ENCODE data around the gene C19orf53. TPM values are rescaled to one million over a fixed set of nuclear protein-coding genes. Genes with fewer than 3 reads are reported as not detected.
"Not testable (repeated sequence)": the region's sequence is repeated elsewhere in the genome, so short reads cannot be mapped to it uniquely, and the experiment has no call there.

Gene C19orf53
- total RNA-seq, 1 donor from 2014 or later = 143 TPM

DNA sequence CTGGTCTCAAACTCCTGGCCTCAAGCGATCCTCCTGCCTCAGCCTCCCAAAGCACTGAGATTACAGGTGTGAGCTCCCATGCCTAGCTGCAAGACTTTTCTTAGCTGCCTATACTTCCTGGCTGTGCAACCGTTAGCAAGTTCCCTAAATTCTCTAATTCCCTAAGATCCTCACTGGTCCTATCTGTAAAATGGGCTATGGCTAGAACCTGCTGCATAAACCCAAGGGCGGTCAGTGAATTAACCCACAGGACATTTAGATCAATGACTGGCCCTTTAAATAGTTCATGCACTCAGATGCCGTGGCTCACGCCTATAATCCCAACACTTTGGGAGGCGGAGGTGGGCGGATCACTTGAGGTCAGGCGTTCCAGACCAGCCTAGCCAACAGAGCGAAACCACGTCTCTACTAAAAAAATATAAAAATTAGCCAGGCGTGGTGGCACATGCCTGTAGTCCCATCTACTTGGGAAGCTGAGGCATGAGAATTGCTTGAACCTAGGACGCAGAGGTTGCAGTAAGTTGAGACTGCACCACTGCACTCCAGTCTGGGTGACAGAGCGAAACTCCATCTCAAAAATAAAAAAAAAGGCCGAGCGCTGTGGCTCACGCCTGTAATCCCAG lies 4.1 kb upstream of the C19orf53 start:
- no peaks in the 10 kb centered on the region for H3K9me3 Mint-ChIP-seq
- intact Hi-C loops (cut with micrococcal nuclease) = loop anchor here (10.0 kb wide), 2 partner anchors 175 to 305 kb away; partner anchors contain the start of gene MISP3

GRCh38 chr19:13778398-13778797 lies 4.1 kb downstream of the C19orf53 start:
- peaks cover 28% of the 10 kb centered on the region for H3K4me1 Mint-ChIP-seq
- no peak overlapping the region for H3K27ac Mint-ChIP-seq
- H3K4me3 Mint-ChIP-seq = no peak overlapping the region
- no peaks in the 10 kb centered on the region for H3K27me3 Mint-ChIP-seq
- peaks cover 40% of the 10 kb centered on the region for H3K36me3 Mint-ChIP-seq (ENCODE audit: low read depth)
- H3K9me3 Mint-ChIP-seq = no peaks in the 10 kb centered on the region
- no peak for DNase-seq
- intact Hi-C loops (cut with micrococcal nuclease) = loop anchor here (10.0 kb wide), 2 partner anchors 184 to 296 kb away; partner anchors contain the start of gene MISP3

More for the DNA sequence above, 4.1 kb upstream of the C19orf53 start:
- H3K4me1 Mint-ChIP-seq = peaks cover 20% of the 10 kb centered on the region
- H3K27ac Mint-ChIP-seq = no peak overlapping the region
- peaks cover 32% of the 10 kb centered on the region for H3K36me3 Mint-ChIP-seq (ENCODE audit: low read depth)
- H3K27me3 Mint-ChIP-seq = no peaks in the 10 kb centered on the region
- H3K4me3 Mint-ChIP-seq = no peak overlapping the region
- no peak for DNase-seq

- Mint-ChIP-seq H3K4me3 (no peak overlapping the region), H3K9me3 (no peaks in the 10 kb centered on the region), H3K4me1 (peaks cover 28% of the 10 kb centered on the region), H3K27ac (no peak overlapping the region), H3K27me3 (no peaks in the 10 kb centered on the region), H3K36me3 (ENCODE audit: low read depth) (peaks cover 40% of the 10 kb centered on the region)
- intact Hi-C loops (cut with micrococcal nuclease) = loop anchor here (10.0 kb wide), 2 partner anchors 184 to 296 kb away; partner anchors contain the start of gene MISP3
- no peak for DNase-seq
Measured at GRCh38 chr19:13778847-13779246, 4.6 kb downstream of the C19orf53 start.

DNA sequence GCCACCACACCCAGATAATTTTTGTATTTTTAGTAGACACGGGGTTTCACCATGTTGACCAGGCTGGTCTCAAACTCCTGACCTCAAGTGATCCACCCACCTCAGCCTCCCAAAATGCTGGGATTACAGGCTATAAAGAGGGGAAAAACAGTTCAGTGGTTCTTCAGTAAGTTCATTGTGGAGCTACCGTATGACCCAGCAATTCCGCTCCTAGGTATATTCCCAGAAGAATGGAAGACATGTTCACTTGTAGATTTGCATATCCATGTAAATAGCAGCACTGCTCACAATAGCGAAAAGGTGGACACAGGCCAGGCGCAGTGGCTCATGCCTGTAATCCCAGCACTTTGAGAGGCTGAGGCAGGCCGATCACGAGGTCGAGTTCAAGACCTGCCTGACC lies 5.5 kb downstream of the C19orf53 start:
- Mint-ChIP-seq H3K4me1 (peaks cover 25% of the 10 kb centered on the region), H3K36me3 (ENCODE audit: low read depth) (peaks cover 34% of the 10 kb centered on the region)
- DNase-seq, H3K9me3 Mint-ChIP-seq, H3K27me3 Mint-ChIP-seq, H3K4me3 Mint-ChIP-seq, H3K27ac Mint-ChIP-seq: not testable (repeated sequence)
- intact Hi-C loops (cut with micrococcal nuclease) = loop anchor here (10.0 kb wide), 2 partner anchors 185 to 295 kb away; partner anchors contain the start of gene MISP3

DNA sequence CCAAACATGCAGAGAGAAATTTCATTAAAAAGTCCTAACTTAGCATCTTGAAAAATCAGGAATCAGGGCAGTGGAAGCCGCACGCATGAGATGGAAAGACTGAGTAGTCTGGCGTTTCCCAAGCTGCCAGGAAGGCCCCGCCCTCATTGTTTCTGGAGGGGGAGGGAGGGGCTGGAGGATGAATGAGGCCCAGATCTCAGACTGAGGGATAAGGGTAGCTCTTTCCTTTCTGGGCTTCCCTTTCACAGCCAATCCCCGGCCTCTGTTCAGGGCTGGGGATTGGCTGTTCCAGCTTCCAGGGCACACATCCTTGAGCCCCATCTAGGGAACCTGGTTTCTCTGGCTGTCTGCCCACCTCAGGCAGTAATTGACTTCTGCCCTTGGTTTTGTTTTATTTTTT lies 7.3 kb downstream of the C19orf53 start:
- intact Hi-C loops (cut with micrococcal nuclease) = no loop called here
- H3K4me3 Mint-ChIP-seq = no peak overlapping the region
- H3K27me3 Mint-ChIP-seq = no peaks in the 10 kb centered on the region
- peaks cover 25% of the 10 kb centered on the region for H3K36me3 Mint-ChIP-seq (ENCODE audit: low read depth)
- no peaks in the 10 kb centered on the region for H3K9me3 Mint-ChIP-seq
- peaks cover 17% of the 10 kb centered on the region for H3K4me1 Mint-ChIP-seq
- no peak for DNase-seq
- H3K27ac Mint-ChIP-seq = no peak overlapping the region

DNA sequence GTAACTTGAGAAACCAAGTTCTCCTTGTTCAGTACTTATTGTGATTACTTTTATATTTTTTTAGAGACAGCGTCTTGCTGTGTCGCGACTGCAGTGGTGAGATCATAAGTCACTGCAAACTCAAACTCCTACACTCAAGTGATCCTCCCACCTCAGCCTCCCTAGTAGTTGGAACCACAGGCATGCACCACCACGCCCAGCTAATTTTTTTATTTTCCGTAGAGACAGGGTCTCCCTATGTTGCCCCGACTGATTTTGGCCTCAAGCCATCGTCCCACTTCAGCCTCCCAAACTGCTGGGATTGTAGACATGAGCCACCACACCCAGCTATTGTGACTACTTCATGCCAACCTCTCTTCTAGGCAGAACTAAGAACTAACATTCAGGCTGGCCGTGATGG lies 8.3 kb downstream of the C19orf53 start:
- Mint-ChIP-seq H3K4me1 (peaks cover 15% of the 10 kb centered on the region), H3K9me3 (no peaks in the 10 kb centered on the region), H3K27me3 (no peaks in the 10 kb centered on the region), H3K27ac (no peak overlapping the region), H3K4me3 (no peak overlapping the region), H3K36me3 (ENCODE audit: low read depth) (peaks cover 22% of the 10 kb centered on the region)
- intact Hi-C loops (cut with micrococcal nuclease) = no loop called here
- DNase-seq = no peak

DNA sequence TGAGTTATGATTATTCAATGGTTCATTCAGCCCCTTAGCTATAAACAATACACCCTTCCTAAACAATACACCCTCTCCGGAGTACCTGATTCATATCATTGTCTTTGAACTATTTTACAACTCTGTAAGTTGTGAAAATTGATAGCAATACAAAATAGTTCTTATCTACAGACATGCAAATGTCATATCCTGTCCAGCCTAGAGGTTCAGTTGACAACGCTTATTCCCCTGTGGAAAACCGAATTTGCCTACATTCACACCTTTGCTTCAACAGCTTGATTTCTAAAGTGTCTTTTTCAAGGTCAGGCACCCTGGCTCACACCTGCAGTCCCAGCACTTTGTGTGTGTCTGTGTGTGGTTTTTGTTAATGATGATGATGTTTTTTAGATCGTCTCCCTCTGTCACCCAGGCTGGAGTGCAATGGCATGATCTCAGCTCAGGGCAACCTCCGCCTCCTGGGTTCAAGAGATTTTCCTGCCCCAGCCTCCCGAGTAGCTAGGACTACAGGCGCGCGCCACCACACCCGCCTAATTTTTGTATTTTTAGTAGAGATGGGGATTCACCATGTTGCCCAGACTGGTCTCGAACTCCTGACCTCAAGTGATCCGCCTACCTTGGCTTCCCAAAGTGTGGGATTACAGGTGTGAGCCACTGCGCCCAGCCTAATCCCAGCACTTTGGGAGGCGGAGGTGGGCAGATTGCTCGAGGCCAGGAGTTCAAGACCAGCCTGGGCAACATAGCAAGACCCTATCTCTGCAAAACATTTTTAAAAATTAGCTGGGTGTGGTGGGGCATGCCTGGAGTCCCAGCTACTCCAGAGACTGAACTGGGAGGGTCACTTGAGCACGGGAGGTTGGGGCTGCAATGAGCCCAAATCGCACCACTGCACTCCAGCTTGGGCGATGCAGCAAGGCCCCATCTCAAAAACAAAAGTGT lies 9.6 kb downstream of the C19orf53 start:
- H3K4me3 Mint-ChIP-seq = no peak overlapping the region
- intact Hi-C loops (cut with micrococcal nuclease) = no loop called here
- peaks cover 12% of the 10 kb centered on the region for H3K36me3 Mint-ChIP-seq (ENCODE audit: low read depth)
- DNase-seq = no peak
- no peaks in the 10 kb centered on the region for H3K9me3 Mint-ChIP-seq
- no peaks in the 10 kb centered on the region for H3K27me3 Mint-ChIP-seq
- H3K27ac Mint-ChIP-seq = no peak overlapping the region
- peaks cover 19% of the 10 kb centered on the region for H3K4me1 Mint-ChIP-seq

GRCh38 chr19:13784731-13785452 lies 10.6 kb downstream of the C19orf53 start:
- Mint-ChIP-seq H3K27me3 (no peaks in the 10 kb centered on the region), H3K4me1 (peaks cover 22% of the 10 kb centered on the region), H3K36me3 (ENCODE audit: low read depth) (peaks cover 2% of the 10 kb centered on the region), H3K4me3 (peak overlapping the region; percentile 35), H3K27ac (peak overlapping the region; percentile 25), H3K9me3 (no peaks in the 10 kb centered on the region)
- intact Hi-C loops (cut with micrococcal nuclease) = loop anchor here (1.0 kb wide), 1 partner anchor 77 kb away; no protein-coding TSS in a partner anchor
- DNase-seq = peak; percentile 91

DNA sequence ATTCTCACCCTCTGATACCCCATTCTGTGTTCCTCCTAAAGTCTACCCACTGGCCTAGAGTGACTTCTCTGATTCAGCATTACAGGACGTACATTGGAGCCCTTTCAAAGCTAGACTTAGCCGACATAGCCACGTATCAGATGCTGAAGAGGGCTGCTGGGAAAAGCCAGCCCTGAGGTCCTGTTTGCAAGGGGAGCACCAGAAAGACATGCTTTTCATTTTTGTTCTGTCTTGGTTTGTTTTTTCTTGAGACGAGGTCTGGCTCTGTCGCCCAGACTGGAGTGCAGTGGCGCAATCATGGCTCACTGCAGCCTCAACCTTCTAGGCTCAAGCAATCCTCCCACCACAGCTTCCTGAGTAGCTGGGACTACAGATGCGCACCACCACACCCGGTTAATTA lies 14.7 kb downstream of the C19orf53 start:
- Mint-ChIP-seq H3K4me3 (peak overlapping the region; percentile 49), H3K27me3 (no peaks in the 10 kb centered on the region), H3K27ac (peak overlapping the region; percentile 81), H3K4me1 (peaks cover 22% of the 10 kb centered on the region), H3K36me3 (ENCODE audit: low read depth) (no peaks in the 10 kb centered on the region), H3K9me3 (no peaks in the 10 kb centered on the region)
- DNase-seq = peak; percentile 80
- intact Hi-C loops (cut with micrococcal nuclease) = no loop called here

DNA sequence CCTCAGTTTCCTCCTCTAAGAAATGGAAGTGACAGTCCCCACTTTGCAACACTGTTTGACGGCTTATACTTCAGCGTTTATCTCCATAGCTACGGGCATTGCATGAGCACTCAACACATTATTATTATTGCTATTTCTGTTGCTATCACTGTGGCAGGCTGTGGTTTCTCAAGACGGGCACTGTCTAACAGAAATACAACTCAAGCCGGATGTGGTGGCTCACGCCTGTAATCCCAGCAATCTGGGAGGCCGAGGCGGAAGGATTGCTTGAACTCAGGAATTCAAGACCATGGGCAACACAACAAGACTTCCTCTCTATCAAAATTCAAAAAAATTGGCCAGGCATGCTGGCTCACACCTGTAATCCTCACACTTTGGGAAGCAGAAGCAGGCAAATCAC lies 16.1 kb downstream of the C19orf53 start:
- intact Hi-C loops (cut with micrococcal nuclease) = no loop called here
- no peak for DNase-seq
- Mint-ChIP-seq H3K27ac (no peak overlapping the region), H3K4me3 (no peak overlapping the region), H3K27me3 (no peaks in the 10 kb centered on the region), H3K36me3 (ENCODE audit: low read depth) (no peaks in the 10 kb centered on the region), H3K9me3 (no peaks in the 10 kb centered on the region), H3K4me1 (peaks cover 23% of the 10 kb centered on the region)

DNA sequence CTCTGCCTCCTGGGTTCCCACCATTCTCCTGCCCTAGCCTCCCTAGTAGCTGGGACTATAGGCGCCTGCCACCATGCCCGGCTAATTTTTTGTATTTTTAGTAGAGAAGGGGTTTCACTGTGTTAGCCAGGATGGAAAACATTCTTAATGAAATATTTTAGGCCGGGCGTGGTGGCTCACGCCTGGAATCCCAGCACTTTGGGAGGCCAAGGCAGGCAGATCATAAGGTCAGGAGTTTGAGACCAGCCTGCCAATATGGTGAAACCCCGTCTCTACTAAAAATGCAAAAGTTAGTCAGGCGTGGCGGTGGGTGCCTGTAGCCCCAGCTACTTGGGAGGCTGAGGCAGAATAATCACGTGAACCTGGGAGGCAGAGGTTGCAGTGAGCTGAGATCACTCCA lies 19.1 kb downstream of the C19orf53 start:
- intact Hi-C loops (cut with micrococcal nuclease); H3K27me3 Mint-ChIP-seq: not testable (repeated sequence)
- H3K4me3 Mint-ChIP-seq = peak overlapping the region; percentile 98

DNA sequence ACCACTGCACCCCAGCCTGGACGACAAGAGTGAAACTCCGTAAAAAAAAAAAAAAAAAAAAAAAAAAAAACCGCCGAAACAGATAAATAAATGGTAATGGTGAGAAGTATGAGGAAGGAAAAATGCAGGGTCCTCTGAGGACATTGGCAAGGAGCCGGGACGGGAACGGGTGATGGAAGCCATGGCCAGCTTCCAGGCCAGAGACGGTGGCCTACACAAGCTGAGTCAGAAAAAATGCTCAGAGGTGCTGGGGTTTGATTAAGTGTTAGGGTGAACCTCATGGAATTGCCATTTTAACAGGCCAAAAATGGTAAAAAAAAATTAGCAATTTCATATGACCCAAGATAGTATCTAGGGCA lies 20.1 kb downstream of the C19orf53 start:
- no peak for DNase-seq
- H3K9me3 Mint-ChIP-seq = no peaks in the 10 kb centered on the region
- intact Hi-C loops (cut with micrococcal nuclease) = no loop called here
- H3K36me3 Mint-ChIP-seq (ENCODE audit: low read depth) = no peaks in the 10 kb centered on the region
- no peaks in the 10 kb centered on the region for H3K27me3 Mint-ChIP-seq
- peaks cover 31% of the 10 kb centered on the region for H3K4me1 Mint-ChIP-seq
- peak overlapping the region; percentile 94 for H3K27ac Mint-ChIP-seq
- peak overlapping the region; percentile 98 for H3K4me3 Mint-ChIP-seq

More for the DNA sequence above, 19.1 kb downstream of the C19orf53 start:
- not testable (repeated sequence) for H3K9me3 Mint-ChIP-seq; H3K27ac Mint-ChIP-seq; H3K36me3 Mint-ChIP-seq (ENCODE audit: low read depth); DNase-seq
- H3K4me1 Mint-ChIP-seq = peaks cover 33% of the 10 kb centered on the region

DNA sequence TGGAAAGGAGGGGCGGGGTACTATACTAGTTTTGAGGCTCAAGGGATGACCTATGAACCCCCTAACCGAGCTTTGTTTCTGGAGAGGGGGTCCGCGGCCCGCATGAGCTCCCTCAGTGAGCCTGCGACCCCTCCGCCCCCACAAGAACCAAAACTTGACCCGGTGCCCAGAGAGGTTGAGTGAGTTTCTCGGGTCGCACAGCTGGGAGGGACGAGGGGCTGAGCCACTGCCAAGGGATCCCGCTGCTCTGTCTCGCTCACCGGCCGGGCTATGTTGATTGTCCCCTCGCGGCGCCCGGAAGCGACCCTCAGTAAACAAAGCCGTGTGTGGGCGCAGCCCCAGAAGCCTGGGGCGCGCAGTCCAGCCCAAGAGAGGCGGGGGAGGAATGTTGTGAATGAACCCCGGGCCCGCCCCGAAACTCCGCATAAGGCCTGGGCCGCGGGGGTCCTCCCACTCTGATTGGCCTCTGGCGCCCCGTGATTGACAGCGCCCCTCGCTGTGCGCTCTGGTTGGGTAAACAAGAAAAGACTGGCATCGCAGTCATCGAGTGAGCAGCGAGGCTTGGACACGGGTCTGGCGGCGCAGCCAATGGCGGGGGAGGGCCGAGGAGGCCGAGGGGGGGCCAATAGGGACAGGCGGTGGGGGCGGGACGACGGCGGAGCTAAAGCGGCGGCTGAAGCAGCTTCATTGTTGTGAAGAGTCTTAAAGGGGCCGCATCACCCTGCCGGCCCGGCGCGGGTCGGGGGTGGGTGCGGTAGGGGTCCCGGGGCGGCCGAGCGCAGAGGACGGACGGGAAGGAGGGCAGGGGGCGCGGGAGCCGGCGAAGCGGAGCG lies 20.7 kb downstream of the C19orf53 start, which contains the start of gene ZSWIM4:
Gene ZSWIM4, plus strand, starts transcription at position 687 of the 833 bp plus-strand sequence. CDS start 206 bp downstream, outside the sequence.
- Mint-ChIP-seq H3K27ac (peak within 1 kb of the TSS; percentile 94), H3K4me1 (peaks cover 31% of the 10 kb centered on the region), H3K9me3 (no peaks in the 10 kb centered on the region), H3K4me3 (peak within 1 kb of the TSS; percentile 98), H3K36me3 (ENCODE audit: low read depth) (no peaks in the 10 kb centered on the region), H3K27me3 (no peaks in the 10 kb centered on the region)
- intact Hi-C loops (cut with micrococcal nuclease) = loop anchor here (1.0 kb wide), 3 partner anchors 21 to 341 kb away; partner anchors contain the start of genes ASF1B and C19orf53
- DNase-seq = peak; percentile 99

All from activated CD4-positive, alpha-beta T cell treated with anti-CD3 and anti-CD28 coated beads, Interleukin-2, amount 10 ng/mL, durations not matched to agents 24 days and 14 days (primary cell).